ENCODE measurements around the gene SORCS3. TPM values are rescaled to one million over a fixed set of nuclear protein-coding genes. Genes with fewer than 3 reads are reported as not detected.

The SORCS3 gene
- total and polyA plus RNA-seq, 11 donors: 0.03 to 0.19 (median 0.05) TPM; not detected in 8

- Histone ChIP-seq H3K27ac (no peak overlapping the region), H3K4me3 (no peak overlapping the region), H3K36me3 (no peaks in the 10 kb centered on the region), H3K9me3 (no peaks in the 10 kb centered on the region), H3K4me1 (no peaks in the 10 kb centered on the region), H3K27me3 (no peaks in the 10 kb centered on the region)
- DNase-seq (no peak), ATAC-seq (no peak)
- WGBS, 4 donors: 52 to 73% (median 63%) methylated on average over 3 of the region's 3 CpGs
- intact Hi-C loops (cut with DNase I): no loop called here
- no peak for TF ChIP-seq CTCF (IDR thresholded peaks at IDR 0.05)
- TF ChIP-seq POLR2A (IDR thresholded peaks at IDR 0.05): no peak
Observed at GRCh38 chr10:105096316-105096715, 455.2 kb downstream of the SORCS3 start.

- ATAC-seq: no peak
- H3K4me1 ChIP-seq: no peaks in the 10 kb centered on the region
- intact Hi-C loops (cut with DNase I): no loop called here
- H3K27me3 ChIP-seq: no peaks in the 10 kb centered on the region
- no peak overlapping the region for H3K4me3 ChIP-seq
- no peaks in the 10 kb centered on the region for H3K36me3 ChIP-seq
- TF ChIP-seq CTCF (IDR thresholded peaks at IDR 0.05) (no peak), POLR2A (IDR thresholded peaks at IDR 0.05) (no peak)
- no peak overlapping the region for H3K27ac ChIP-seq
- WGBS, 4 donors: 58 to 66% (median 62%) methylated on average over 6 of the region's 6 CpGs
- no peak for DNase-seq
- no peaks in the 10 kb centered on the region for H3K9me3 ChIP-seq
Observed at GRCh38 chr10:105102977-105103376, 461.9 kb downstream of the SORCS3 start.

GRCh38 chr10:105104297-105104696 lies 463.2 kb downstream of the SORCS3 start:
- 57 to 69% (median 63%) methylated on average over 2 of the region's 2 CpGs for WGBS, 4 donors

GRCh38 chr10:105109164-105109563 lies 468.1 kb downstream of the SORCS3 start:
- no peak for TF ChIP-seq POLR2A (IDR thresholded peaks at IDR 0.05)
- TF ChIP-seq CTCF (IDR thresholded peaks at IDR 0.05): no peak
- peaks cover 0 to 5% (median 0%) of the 10 kb centered on the region in 9 donors for H3K27me3 ChIP-seq
- no peaks in the 10 kb centered on the region for H3K9me3 ChIP-seq
- no peaks in the 10 kb centered on the region for H3K4me1 ChIP-seq
- no peak overlapping the region for H3K27ac ChIP-seq
- no peak overlapping the region for H3K4me3 ChIP-seq
- H3K36me3 ChIP-seq: no peaks in the 10 kb centered on the region
- no peak for DNase-seq
- ATAC-seq: no peak
- 87 to 93% (median 90%) methylated on average over 1 of the region's 1 CpG for WGBS, 4 donors
- intact Hi-C loops (cut with DNase I): no loop called here

More at GRCh38 chr10:105104297-105104696, 463.2 kb downstream of the SORCS3 start:
- no peaks in the 10 kb centered on the region for H3K36me3 ChIP-seq
- no peak for DNase-seq
- H3K27me3 ChIP-seq: no peaks in the 10 kb centered on the region
- ATAC-seq: no peak
- no peak overlapping the region for H3K27ac ChIP-seq
- intact Hi-C loops (cut with DNase I): no loop called here
- H3K9me3 ChIP-seq: no peaks in the 10 kb centered on the region
- TF ChIP-seq POLR2A (IDR thresholded peaks at IDR 0.05) (no peak), CTCF (IDR thresholded peaks at IDR 0.05) (no peak)
- no peaks in the 10 kb centered on the region for H3K4me1 ChIP-seq
- H3K4me3 ChIP-seq: no peak overlapping the region
